Right lobe of liver (tissue), 6 donors: ENCODE data around the gene LMO3. TPM values are rescaled to one million over a fixed set of nuclear protein-coding genes. Genes with fewer than 3 reads are reported as not detected.
A peak's percentile ranks its signal among the peaks of the same experiment; 100 is the strongest.

Experiments used
- ATAC-seq, 4 donors: fragments of 200-7000 bp; cut with Tn5 transposase; one replicate each; pipeline ENCODE4 v1.9.1; 2020; ENCODE audit warnings: mild to moderate bottlenecking in 4 of 4, moderate library complexity in 4 of 4
- DNase-seq, 3 donors: peaks; one replicate each; pipeline ENCODE4 v3.0.0-alpha.2; 2020
- H3K27ac ChIP-seq, 3 donors: fragments of 200-600 bp; one replicate each; pipeline ENCODE4 v1.8.0; 2022
- H3K27me3 ChIP-seq, 2 donors: fragments of 200-600 bp; one replicate each; pipeline ENCODE4 v1.8.0; 2022
- H3K36me3 ChIP-seq, 4 donors: fragments of 200-600 bp; sonication (generic) in 1 of 4; one replicate each; pipeline versions ENCODE4 v1.5.1 to v1.8.0; 2017 to 2022; ENCODE audit warnings: control low read depth in 1 of 4
- H3K4me1 ChIP-seq, 4 donors: fragments of 200-600 bp; sonication (generic) in 1 of 4; one replicate each; pipeline versions ENCODE4 v1.5.1 to v1.8.0; 2017 to 2022; ENCODE audit warnings: control low read depth in 1 of 4
- H3K4me3 ChIP-seq, 3 donors: fragments of 200-600 bp; one replicate each; pipeline ENCODE4 v1.8.0; 2022
- H3K9me3 ChIP-seq, 4 donors: fragments of 200-600 bp; sonication (generic) in 1 of 4; one replicate each; pipeline versions ENCODE4 v1.5.1 to v1.8.0; 2017 to 2022; ENCODE audit warnings: control low read depth in 1 of 4
- CTCF ChIP-seq, 4 donors: fragments of 200-600 bp in 3 of 4; fragments of 450-650 bp in 1 of 4; IDR thresholded peaks; one replicate each; pipeline versions ENCODE4 v1.5.1 to v1.8.0; 2016 to 2022; ENCODE audit warnings: antibody characterized with exemption in 4 of 4, mild to moderate bottlenecking in 2 of 4
- POLR2A ChIP-seq: fragments of 450-650 bp; IDR thresholded peaks from one replicate; pipeline ENCODE4 v1.6.1; 2017; ENCODE audit warnings: antibody characterized with exemption, mild to moderate bottlenecking
- whole genome bisulfite sequencing: methylation state at CpG from one replicate; pipeline ENCODE4 v1.1.6; 2018; ENCODE audit warnings: low coverage, low lambda C conversion rate; ENCODE audit not compliant: insufficient coverage; ENCODE audit errors: missing lambda C conversion rate; 5-methylcytosine and 5-hydroxymethylcytosine counted together
- intact Hi-C, 2 donors: fragments of 100-400 bp; cut with DNase I; formaldehyde crosslinking; loops; one replicate each; pipeline versions ENCODE4 v1.11.2 to v1.14.1; 2022
- total RNA-seq, 6 experiments: library from RNA; depleted of rRNA in 2 of 6; stranded (reverse); fragments of >200 nt in 2 of 6; fragmentation: NEBNext Ultra II Directional in 3 of 6; extraction: Animal tissue kit (Norgen Biotek cat#: 25700) in 3 of 6; gene quantifications; one replicate each; pipeline versions ENCODE4 v1.1.0 to v1.2.4, GENCODE V29; 2016 to 2023
- donor health status: DM: no; HTN: yes; CAD: no.
- donor health status: DM: no; HTN: no; CAD: no.
- donor health status: DM: no; HTN: no; CAD: no.
- donor health status: DM: no; HTN: yes; CAD: no.
- donor health status: DM: no; HTN: yes; CAD: no.

Gene LMO3
- total RNA-seq, 6 experiments from 2014 or later: 1.3 TPM; not detected in 5

- no peak for DNase-seq
- no peaks in the 10 kb centered on the region for H3K36me3 ChIP-seq
- H3K4me3 ChIP-seq: no peak overlapping the region
- peaks cover 0 to 4% (median 0%) of the 10 kb centered on the region in 4 donors for H3K9me3 ChIP-seq
- no peaks in the 10 kb centered on the region for H3K4me1 ChIP-seq
- intact Hi-C loops: no loop called here
- H3K27ac ChIP-seq: no peak overlapping the region
- no peak for ATAC-seq
- whole genome bisulfite sequencing: 75% methylated on average over 4 of the region's 4 CpGs
- no peaks in the 10 kb centered on the region for H3K27me3 ChIP-seq
- TF ChIP-seq CTCF (IDR thresholded peaks at IDR 0.05) (no peak), POLR2A (no peak)
Measured at GRCh38 chr12:16583969-16584745, 21.8 kb downstream of the LMO3 start.

GRCh38 chr12:16581416-16581815 lies 24.5 kb downstream of the LMO3 start:
- TF ChIP-seq CTCF (IDR thresholded peaks at IDR 0.05): no peak
- TF ChIP-seq POLR2A: no peak
- Histone ChIP-seq H3K4me3 (no peak overlapping the region), H3K27ac (no peak overlapping the region), H3K9me3 (peaks cover 0 to 4% (median 0%) of the 10 kb centered on the region in 4 donors), H3K36me3 (no peaks in the 10 kb centered on the region), H3K4me1 (no peaks in the 10 kb centered on the region), H3K27me3 (no peaks in the 10 kb centered on the region)
- ATAC-seq (no peak), DNase-seq (no peak)
- intact Hi-C loops: no loop called here

GRCh38 chr12:16579041-16579440 lies 26.9 kb downstream of the LMO3 start:
- Histone ChIP-seq H3K27ac (no peak overlapping the region), H3K4me1 (no peaks in the 10 kb centered on the region), H3K27me3 (no peaks in the 10 kb centered on the region), H3K9me3 (peaks cover 0 to 4% (median 0%) of the 10 kb centered on the region in 4 donors), H3K36me3 (no peaks in the 10 kb centered on the region), H3K4me3 (no peak overlapping the region)
- TF ChIP-seq POLR2A (no peak), CTCF (IDR thresholded peaks at IDR 0.05) (no peak)
- no peak for ATAC-seq
- DNase-seq: no peak
- intact Hi-C loops: no loop called here
- WGBS: 52% methylated on average over 1 of the region's 1 CpG

GRCh38 chr12:16573398-16574077 lies 32.4 kb downstream of the LMO3 start:
- peak in 1 of 3 donors; percentile 57 for DNase-seq
- H3K9me3 ChIP-seq: no peaks in the 10 kb centered on the region
- TF ChIP-seq POLR2A (no peak), CTCF (IDR thresholded peaks at IDR 0.05) (no peak)
- 40% methylated on average over 13 of the region's 21 CpGs for WGBS
- H3K4me3 ChIP-seq: no peak overlapping the region
- H3K27me3 ChIP-seq: no peaks in the 10 kb centered on the region
- H3K27ac ChIP-seq: no peak overlapping the region
- intact Hi-C loops: no loop called here
- no peaks in the 10 kb centered on the region for H3K36me3 ChIP-seq
- H3K4me1 ChIP-seq: no peaks in the 10 kb centered on the region
- peak; percentile 59 to 85 (median 74) for ATAC-seq
